GM12873 (cell line): Measurements from ENCODE around the gene STX1A.

ENCODE experiments used
- CTCF ChIP-seq: IDR thresholded peaks from 2 replicates; pipeline ENCODE4 v1.5.1; 2012; ENCODE audit warnings: low read depth, mild to moderate bottlenecking, moderate library complexity, low read length, control low read depth; ENCODE audit not compliant: insufficient read depth; ENCODE audit errors: missing control alignments

The STX1A gene

DNA sequence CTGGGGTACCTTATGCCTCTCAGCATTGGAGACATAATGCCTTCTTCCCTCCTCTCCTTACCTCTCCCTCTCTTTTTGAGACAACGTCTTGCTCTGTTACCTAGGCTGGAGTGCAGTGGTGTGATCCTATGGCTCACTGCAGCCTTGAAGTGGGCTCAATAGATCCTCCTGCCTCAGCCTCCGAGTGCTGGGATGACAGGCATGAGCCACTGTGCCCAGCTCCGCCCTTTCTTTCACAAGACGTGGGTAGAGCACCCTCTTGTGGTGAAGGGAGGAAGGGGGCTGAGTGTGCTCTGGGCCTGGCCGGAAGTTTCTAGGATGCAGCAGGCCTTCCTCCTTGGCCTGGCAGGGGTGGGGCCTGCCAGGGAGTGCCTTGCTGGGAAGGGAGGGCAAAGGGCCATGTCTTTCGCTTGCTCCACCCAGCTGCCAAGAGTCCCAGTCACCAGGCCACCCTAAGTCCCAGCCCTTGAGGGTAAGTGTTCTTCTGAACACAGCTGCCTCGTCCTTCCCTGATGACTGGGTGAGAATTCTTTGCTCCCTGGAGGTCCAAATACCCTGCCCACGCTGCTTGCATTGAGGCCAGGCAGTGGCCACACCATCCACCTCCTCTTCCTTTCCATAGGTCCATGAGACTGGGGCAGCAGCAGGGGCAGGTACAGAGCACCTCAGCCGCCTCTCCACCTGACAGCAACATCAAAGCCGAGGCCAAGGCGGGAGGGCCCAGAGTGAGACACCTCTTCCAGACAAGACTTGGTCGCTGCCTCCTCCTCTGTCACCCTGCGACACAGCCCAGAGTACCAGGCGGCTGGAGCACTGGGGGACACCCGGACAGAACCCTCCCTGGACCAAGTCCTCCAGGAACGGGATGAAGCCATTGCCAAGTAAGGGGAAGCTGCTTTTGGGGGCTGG is 15.4 kb upstream of the STX1A start:
- TF ChIP-seq CTCF, result peak; percentile 94

- no peak for TF ChIP-seq CTCF
Measured at GRCh38 chr7:73732397-73732796, 12.9 kb upstream of the STX1A start.

DNA sequence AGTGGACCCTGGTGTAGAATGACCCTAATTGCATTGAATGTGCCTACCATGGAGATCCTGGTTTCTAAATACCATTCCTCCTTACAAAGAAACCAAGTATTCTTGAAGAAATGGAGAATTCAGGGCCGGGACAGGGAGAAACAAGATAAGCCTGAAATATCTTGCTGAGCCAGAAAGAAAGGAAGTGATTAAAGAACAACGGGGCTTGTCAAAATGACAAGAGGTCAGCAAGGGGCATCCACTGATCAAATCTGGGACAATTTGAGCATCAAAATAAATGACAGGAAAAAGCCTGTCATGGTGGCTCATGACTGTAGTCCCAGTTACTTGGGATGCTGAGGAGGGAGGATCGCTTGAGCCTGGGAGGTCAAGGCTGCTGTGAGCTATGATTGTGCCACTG is 11.0 kb upstream of the STX1A start:
- TF ChIP-seq CTCF, result no peak

GRCh38 chr7:73728551-73728950 is 9.1 kb upstream of the STX1A start:
- TF ChIP-seq CTCF, result no peak

GRCh38 chr7:73727952-73728351 is 8.5 kb upstream of the STX1A start:
- no peak for TF ChIP-seq CTCF

- TF ChIP-seq CTCF, result no peak
Measured at GRCh38 chr7:73726083-73726466, 6.6 kb upstream of the STX1A start.

- no peak for TF ChIP-seq CTCF
Measured at GRCh38 chr7:73723813-73724212, 4.3 kb upstream of the STX1A start.
